Keratinocyte (primary cell): Measurements from ENCODE around the gene SYT1. TPM values are rescaled to one million over a fixed set of nuclear protein-coding genes. Genes with fewer than 3 reads are reported as not detected.

Source experiments
- DNase-seq: peaks from one replicate; pipeline ENCODE4 v3.0.0-alpha.2; 2011; ENCODE audit warnings: low read depth, missing footprints, low spot score
- FAIRE-seq: peaks from 2 replicates; lab custom pipeline; 2011; peaks lifted over from hg19 to GRCh38; lab: Jason Lieb, UNC
- H2AFZ ChIP-seq: 2 replicates; pipeline ENCODE4 v1.6.0; 2012; ENCODE audit warnings: low read length, control low read depth, inconsistent platforms; ENCODE audit not compliant: control insufficient read depth
- H3K27ac ChIP-seq: 2 replicates; pipeline ENCODE4 v1.5.1; 2011; ENCODE audit warnings: low read length; ENCODE audit not compliant: control insufficient read depth, insufficient read depth
- H3K27me3 ChIP-seq: 3 replicates; pipeline ENCODE4 v1.6.0; 2011; ENCODE audit warnings: low read length; ENCODE audit not compliant: control insufficient read depth, insufficient read depth; ENCODE audit errors: extremely low read depth
- H3K36me3 ChIP-seq, 2 experiments: 2 replicates in 1 of 2; 3 replicates in 1 of 2; pipeline ENCODE4 v1.5.1; 2011; ENCODE audit warnings: low read length in 2 of 2, mild to moderate bottlenecking in 1 of 2; ENCODE audit not compliant: control insufficient read depth in 2 of 2, insufficient read depth in 2 of 2; ENCODE audit errors: extremely low read depth in 1 of 2
- H3K4me1 ChIP-seq: 3 replicates; pipeline ENCODE4 v1.5.1; 2011; ENCODE audit warnings: low read length; ENCODE audit not compliant: control insufficient read depth, insufficient read depth; ENCODE audit errors: extremely low read depth
- H3K4me2 ChIP-seq: 3 replicates; pipeline ENCODE4 v1.6.0; 2011; ENCODE audit warnings: low read depth, low read length; ENCODE audit not compliant: control insufficient read depth, insufficient read depth; ENCODE audit errors: extremely low read depth
- H3K4me3 ChIP-seq, 3 experiments: fragments of 200-600 bp in 1 of 3; sonication (generic) in 1 of 3; 2 replicates in 2 of 3; 3 replicates in 1 of 3; pipeline ENCODE4 v1.5.1; 2011 to 2016; ENCODE audit warnings: low read length in 3 of 3, mild to moderate bottlenecking in 3 of 3, control low read depth in 2 of 3, inconsistent platforms in 1 of 3, low read depth in 1 of 3, mixed read lengths in 1 of 3, mixed run types in 1 of 3, moderate library complexity in 1 of 3; ENCODE audit not compliant: control insufficient read depth in 2 of 3, insufficient read depth in 2 of 3; ENCODE audit errors: extremely low read depth in 1 of 3
- H3K79me2 ChIP-seq: 2 replicates; pipeline ENCODE4 v1.6.0; 2012; ENCODE audit warnings: low read length; ENCODE audit not compliant: control insufficient read depth, insufficient read depth
- H3K9ac ChIP-seq: 3 replicates; pipeline ENCODE4 v1.6.0; 2011; ENCODE audit warnings: low read length; ENCODE audit not compliant: control insufficient read depth, insufficient read depth; ENCODE audit errors: extremely low read depth
- H3K9me1 ChIP-seq: 3 replicates; pipeline ENCODE4 v1.6.0; 2011; ENCODE audit warnings: low read length; ENCODE audit not compliant: control insufficient read depth, insufficient read depth; ENCODE audit errors: extremely low read depth
- H3K9me3 ChIP-seq: 2 replicates; pipeline ENCODE4 v1.5.1; 2012; ENCODE audit warnings: low read depth, low read length; ENCODE audit not compliant: control insufficient read depth
- H4K20me1 ChIP-seq: 3 replicates; pipeline ENCODE4 v1.6.0; 2011; ENCODE audit warnings: low read length; ENCODE audit not compliant: control insufficient read depth, insufficient read depth; ENCODE audit errors: extremely low read depth
- EZH2 ChIP-seq: IDR thresholded peaks from one replicate; pipeline ENCODE4 v1.6.1; 2012; ENCODE audit warnings: inconsistent platforms, mild to moderate bottlenecking, low read length, moderate library complexity
- dilution Hi-C: fragments of 300-500 bp; cut with MboI; formaldehyde crosslinking; loops from one replicate; pipeline ENCODE4 v1.7.0; 2020; ENCODE audit warnings: low sequenced_read_pairs; ENCODE audit not compliant: extremely low pct_ligation_motif_present
- polyA plus RNA-seq, 5 experiments: library from polyadenylated mRNA; depleted of rRNA in 3 of 5; stranded (reverse) in 3 of 5; stranded (forward) in 1 of 5; unstranded in 1 of 5; fragments of >200 nt; gene quantifications; 1 replicate in 1 of 5; 2 replicates in 3 of 5; 3 replicates in 1 of 5; pipeline versions ENCODE4 v1.2.1 to v1.2.3, GENCODE V29; 2011 to 2012; ENCODE audit warnings: missing spikeins in 2 of 5, low read depth in 1 of 5, low replicate concordance in 1 of 5
- TF ChIP-seq, protein P1 (sequence below), 3 experiments: IDR thresholded peaks in 1 of 3; conservative IDR thresholded peaks in 1 of 3; optimal IDR thresholded peaks in 1 of 3; 2 replicates in 2 of 3; 3 replicates in 1 of 3; pipeline versions ENCODE3 to v1.5.1; 2011; ENCODE audit warnings: low read length in 3 of 3, mild to moderate bottlenecking in 3 of 3, moderate library complexity in 2 of 3, control low read depth in 1 of 3, inconsistent platforms in 1 of 3; ENCODE audit not compliant: insufficient read depth in 2 of 3; ENCODE audit errors: extremely low read depth in 1 of 3

SYT1 gene
- polyA plus RNA-seq, 1 donor (not counting 4 experiments of a cell fraction or from before 2014, with no cell fraction given), result 6.1 TPM

DNA sequence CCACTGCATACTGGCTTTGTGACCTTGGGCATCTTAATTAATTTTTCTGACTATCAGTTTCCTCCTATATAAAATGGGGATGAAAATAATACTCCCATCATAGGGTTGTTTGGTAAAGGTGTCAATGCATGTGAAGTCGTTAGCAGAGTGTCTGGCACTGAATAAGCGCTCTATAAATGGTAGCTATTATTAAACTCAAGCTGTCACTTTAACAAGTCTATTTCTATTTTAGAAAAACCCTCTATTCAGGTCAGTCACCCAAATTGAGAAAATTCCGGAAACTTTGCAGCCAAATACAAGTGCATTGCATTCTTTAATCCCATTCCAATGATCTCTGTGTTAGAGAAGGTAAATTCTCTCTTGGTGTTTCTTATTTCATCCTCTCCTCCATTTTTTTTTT is 363.1 kb downstream of the SYT1 start:
- Histone ChIP-seq H3K4me2 (no peak overlapping the region), H2AFZ (no peak overlapping the region), H3K27me3 (no peaks in the 10 kb centered on the region), H3K9me1 (no peaks in the 10 kb centered on the region), H3K9me3 (no peaks in the 10 kb centered on the region), H3K4me1 (no peaks in the 10 kb centered on the region), H3K36me3 (no peaks in the 10 kb centered on the region), H4K20me1 (no peaks in the 10 kb centered on the region), H3K4me3 (no peak overlapping the region), H3K9ac (no peak overlapping the region), H3K27ac (no peak overlapping the region), H3K79me2 (no peaks in the 10 kb centered on the region)
- DNase-seq (no peak), FAIRE-seq (no peak)
- no peak for TF ChIP-seq EZH2
- TF ChIP-seq, protein P1, sequence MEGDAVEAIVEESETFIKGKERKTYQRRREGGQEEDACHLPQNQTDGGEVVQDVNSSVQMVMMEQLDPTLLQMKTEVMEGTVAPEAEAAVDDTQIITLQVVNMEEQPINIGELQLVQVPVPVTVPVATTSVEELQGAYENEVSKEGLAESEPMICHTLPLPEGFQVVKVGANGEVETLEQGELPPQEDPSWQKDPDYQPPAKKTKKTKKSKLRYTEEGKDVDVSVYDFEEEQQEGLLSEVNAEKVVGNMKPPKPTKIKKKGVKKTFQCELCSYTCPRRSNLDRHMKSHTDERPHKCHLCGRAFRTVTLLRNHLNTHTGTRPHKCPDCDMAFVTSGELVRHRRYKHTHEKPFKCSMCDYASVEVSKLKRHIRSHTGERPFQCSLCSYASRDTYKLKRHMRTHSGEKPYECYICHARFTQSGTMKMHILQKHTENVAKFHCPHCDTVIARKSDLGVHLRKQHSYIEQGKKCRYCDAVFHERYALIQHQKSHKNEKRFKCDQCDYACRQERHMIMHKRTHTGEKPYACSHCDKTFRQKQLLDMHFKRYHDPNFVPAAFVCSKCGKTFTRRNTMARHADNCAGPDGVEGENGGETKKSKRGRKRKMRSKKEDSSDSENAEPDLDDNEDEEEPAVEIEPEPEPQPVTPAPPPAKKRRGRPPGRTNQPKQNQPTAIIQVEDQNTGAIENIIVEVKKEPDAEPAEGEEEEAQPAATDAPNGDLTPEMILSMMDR (optimal IDR thresholded peaks at IDR 0.05 in 1 of 3, IDR thresholded peaks at IDR 0.05 in 1 of 3, conservative IDR thresholded peaks at IDR 0.05 in 1 of 3; ENCODE audit: extremely low read depth in 1 of 3, insufficient read depth in 2 of 3, low read length in 3 of 3), result no peak
- dilution Hi-C loops, result no loop called here

GRCh38 chr12:79233341-79233781 is 368.8 kb downstream of the SYT1 start:
- no peaks in the 10 kb centered on the region for H3K9me3 ChIP-seq
- dilution Hi-C loops, result no loop called here

More at GRCh38 chr12:79233341-79233781, 368.8 kb downstream of the SYT1 start:
- Histone ChIP-seq H3K36me3 (no peaks in the 10 kb centered on the region), H3K4me3 (no peak overlapping the region), H3K9me1 (no peaks in the 10 kb centered on the region), H3K4me2 (no peak overlapping the region), H3K27me3 (no peaks in the 10 kb centered on the region), H2AFZ (no peak overlapping the region), H3K79me2 (no peaks in the 10 kb centered on the region), H3K27ac (no peak overlapping the region), H3K9ac (no peak overlapping the region), H3K4me1 (no peaks in the 10 kb centered on the region), H4K20me1 (no peaks in the 10 kb centered on the region)
- TF ChIP-seq, protein P1 (optimal IDR thresholded peaks at IDR 0.05 in 1 of 3, IDR thresholded peaks at IDR 0.05 in 1 of 3, conservative IDR thresholded peaks at IDR 0.05 in 1 of 3; ENCODE audit: extremely low read depth in 1 of 3, insufficient read depth in 2 of 3, low read length in 3 of 3), result no peak
- TF ChIP-seq EZH2, result no peak
- DNase-seq, result no peak
- FAIRE-seq, result no peak
